Measurements from ENCODE around the gene ATP6V0E1.

DNA sequence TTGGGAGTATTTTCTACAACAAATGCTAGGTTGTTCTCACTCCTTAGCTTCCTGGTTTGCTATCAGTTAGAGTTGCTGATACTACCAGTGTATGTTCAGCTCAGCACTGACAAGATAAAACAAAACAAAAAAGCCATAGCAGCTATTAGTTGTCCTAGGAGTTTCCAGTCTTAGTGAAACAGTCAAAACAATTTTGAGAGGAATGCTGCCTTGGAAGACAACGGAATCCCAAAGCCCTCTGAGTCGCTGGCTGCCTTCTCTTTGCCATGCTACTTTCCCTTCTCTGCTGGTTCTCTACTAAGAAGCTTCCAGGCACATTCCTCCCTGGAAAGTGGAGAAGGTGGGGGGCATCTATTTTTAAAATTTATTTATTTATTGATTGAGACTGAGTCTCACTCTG, 67.2 kb downstream of the ATP6V0E1 start:
- no peak for TF ChIP-seq CTCF (IDR thresholded peaks at IDR 0.05)
- no peak for TF ChIP-seq POLR2A (IDR thresholded peaks at IDR 0.05)

Measured in stomach (tissue), 4 donors.